Measurements from ENCODE around the gene SRSF1.

DNA sequence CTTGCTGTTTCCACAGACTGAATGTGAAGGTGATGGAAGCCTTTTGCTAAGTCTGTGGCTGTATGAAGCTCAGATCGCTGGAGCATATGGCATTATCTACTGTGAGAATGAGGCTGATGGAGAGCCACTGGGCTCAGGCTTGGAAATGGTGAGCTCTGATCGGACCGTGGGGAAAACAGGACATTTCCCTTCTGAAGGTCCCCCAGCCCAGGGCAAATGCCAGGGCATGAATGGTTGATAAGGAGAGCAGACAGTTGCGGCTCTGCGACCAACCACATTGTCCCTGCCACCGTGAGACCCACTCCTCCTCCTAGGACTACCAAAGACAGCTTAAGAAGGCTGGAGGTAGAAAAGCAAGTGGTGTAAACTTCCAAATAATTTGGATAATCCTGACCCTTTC lies 47.1 kb downstream of the SRSF1 start:
- TF ChIP-seq POLR2A (IDR thresholded peaks at IDR 0.05; ENCODE audit: low read depth, low read length), result no peak
- TF ChIP-seq POLR2AphosphoS5 (IDR thresholded peaks at IDR 0.05; ENCODE audit: low read depth, low read length), result no peak
